NCI-H146 (cell line): Measurements from ENCODE around the gene ZBTB4.

Source experiments
- DNase-seq: peaks from one replicate; lab custom pipeline; 2025; lab: John Stamatoyannopoulos, UW

The ZBTB4 gene

DNA sequence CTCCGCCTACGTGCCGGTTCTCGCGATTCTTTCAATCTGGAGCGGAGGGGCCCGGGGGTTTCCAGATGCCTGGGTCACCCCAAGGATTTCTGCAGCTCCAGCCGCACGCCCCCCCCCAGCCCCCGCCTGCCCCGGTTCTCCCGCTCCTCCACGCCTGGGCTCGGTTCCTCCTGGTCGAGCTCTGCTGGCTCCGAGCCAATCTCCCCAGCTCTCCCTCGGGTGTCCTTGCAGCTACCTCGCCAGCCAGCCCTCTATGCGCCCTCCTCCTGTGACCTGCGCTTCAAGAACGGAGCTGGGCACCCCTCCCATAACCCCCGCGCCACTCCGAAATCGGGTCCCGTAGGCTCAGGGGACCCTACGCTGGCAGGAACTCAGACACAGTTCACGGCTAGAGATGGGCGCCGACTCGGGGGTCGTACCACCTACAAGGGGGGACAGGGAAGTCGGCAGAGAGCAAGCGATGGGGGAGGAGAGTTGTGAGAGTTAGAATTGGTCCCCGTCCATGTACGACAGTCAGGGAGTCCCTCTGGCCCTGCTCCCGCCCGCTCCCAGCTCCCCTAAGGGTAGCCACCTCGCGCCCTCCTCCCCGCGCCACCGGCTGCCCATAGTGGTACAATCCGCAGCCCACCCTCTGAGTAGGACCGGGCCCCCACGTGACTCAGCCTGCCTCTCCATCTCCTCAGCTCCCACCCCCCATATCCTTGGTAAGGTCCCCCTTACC lies 39.2 kb downstream of the ZBTB4 start:
- peak; percentile 65 for DNase-seq

- DNase-seq: no peak
Measured at GRCh38 chr17:7439462-7440112, 39.8 kb downstream of the ZBTB4 start, which contains the start of gene FGF11. Gene FGF11, plus strand, starts transcription at chr17:7439512. Its CDS starts 109 bp downstream, at chr17:7439621.

- DNase-seq: no peak
Measured at GRCh38 chr17:7438656-7439460, 40.6 kb downstream of the ZBTB4 start.

GRCh38 chr17:7437950-7438614 lies 41.3 kb downstream of the ZBTB4 start:
- no peak for DNase-seq

- DNase-seq: no peak
Measured at GRCh38 chr17:7437369-7437863, 42.0 kb downstream of the ZBTB4 start.

- peak; percentile 52 for DNase-seq
Measured at GRCh38 chr17:7436556-7437368, 42.7 kb downstream of the ZBTB4 start.

DNA sequence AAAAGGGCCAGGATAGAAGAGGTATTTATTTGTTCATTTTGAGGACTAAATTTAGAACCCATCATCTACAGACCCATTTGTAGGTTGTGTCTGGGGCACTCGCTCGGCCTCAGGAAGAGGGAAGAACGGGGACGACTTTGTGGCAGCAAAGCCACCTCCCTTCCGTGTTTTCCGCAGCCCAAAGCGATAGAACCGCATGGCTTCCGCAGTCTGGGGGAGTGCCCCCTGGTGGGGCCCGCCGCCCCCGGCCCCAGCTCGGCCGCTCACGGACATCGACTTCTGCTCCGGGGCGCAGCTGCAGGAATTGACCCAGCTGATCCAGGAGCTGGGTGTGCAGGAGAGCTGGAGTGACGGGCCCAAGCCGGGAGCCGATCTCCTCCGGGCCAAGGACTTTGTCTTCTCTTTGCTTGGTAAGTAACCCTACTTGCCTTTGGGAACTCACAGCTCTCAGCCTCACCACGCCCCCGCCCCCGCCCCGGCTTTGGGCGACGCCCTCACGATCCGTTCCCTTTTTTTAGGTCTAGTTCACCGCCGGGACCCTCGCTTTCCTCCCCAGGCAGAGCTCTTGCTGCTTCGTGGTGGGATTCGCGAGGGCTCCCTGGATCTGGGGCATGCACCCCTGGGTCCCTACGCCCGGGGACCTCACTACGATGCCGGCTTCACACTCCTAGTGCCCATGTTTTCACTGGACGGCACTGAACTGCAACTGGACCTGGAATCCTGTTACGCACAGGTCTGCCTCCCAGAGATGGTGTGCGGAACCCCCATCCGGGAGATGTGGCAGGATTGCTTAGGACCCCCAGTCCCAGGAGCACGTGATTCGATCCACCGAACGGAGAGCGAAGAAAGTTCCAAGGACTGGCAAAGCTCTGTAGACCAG lies 43.5 kb downstream of the ZBTB4 start:
- DNase-seq: peak; percentile 58

GRCh38 chr17:7432296-7432695 lies 47.1 kb downstream of the ZBTB4 start:
- DNase-seq: no peak

GRCh38 chr17:7431231-7431630 lies 48.2 kb downstream of the ZBTB4 start:
- DNase-seq: no peak

DNA sequence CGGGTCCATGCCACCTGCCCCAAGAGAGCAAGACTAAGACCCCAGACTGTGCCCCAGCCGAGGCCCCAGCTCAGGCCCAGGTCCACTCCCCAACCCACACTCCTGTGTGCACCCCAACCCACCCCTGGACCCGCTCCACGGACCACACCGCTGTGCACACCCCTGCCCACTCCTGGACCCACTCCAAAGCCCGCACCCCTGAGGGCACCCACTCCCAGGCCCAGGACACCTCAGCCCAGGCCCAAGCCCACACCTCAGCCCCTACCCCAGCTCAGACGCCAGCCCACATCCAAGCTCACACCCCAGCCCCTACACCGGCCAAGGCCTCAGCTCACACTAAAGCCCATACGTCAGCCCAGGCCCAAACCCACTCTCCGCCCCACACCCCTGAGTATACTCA lies 49.7 kb downstream of the ZBTB4 start:
- DNase-seq: no peak

DNA sequence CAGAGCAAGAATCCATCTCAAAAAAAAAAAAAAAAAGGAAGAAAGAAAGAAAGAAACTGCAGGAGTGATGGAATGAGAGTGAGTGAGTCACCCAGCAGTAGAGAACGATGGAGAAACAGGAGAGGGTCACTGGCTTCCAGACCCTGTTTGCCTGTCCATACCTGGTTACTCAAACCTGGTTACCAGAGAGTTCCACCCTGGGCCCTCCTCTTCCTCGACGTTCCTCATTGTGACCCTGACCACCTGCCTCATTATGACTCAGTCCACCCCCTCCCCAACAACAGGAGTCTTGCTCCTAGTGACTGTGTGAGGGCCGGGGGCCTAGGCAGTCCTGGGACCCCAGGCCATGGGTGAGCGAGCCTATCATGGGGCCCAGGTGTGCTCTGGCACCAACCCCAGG lies 50.9 kb downstream of the ZBTB4 start, which contains the start of gene SPEM3:
TSS of gene SPEM3 (plus strand) at position 301 of the 400 bp plus-strand sequence. CDS start at position 347, 46 bp downstream.
- DNase-seq: no peak

GRCh38 chr17:7427549-7427948 lies 51.9 kb downstream of the ZBTB4 start:
- DNase-seq: no peak

DNA sequence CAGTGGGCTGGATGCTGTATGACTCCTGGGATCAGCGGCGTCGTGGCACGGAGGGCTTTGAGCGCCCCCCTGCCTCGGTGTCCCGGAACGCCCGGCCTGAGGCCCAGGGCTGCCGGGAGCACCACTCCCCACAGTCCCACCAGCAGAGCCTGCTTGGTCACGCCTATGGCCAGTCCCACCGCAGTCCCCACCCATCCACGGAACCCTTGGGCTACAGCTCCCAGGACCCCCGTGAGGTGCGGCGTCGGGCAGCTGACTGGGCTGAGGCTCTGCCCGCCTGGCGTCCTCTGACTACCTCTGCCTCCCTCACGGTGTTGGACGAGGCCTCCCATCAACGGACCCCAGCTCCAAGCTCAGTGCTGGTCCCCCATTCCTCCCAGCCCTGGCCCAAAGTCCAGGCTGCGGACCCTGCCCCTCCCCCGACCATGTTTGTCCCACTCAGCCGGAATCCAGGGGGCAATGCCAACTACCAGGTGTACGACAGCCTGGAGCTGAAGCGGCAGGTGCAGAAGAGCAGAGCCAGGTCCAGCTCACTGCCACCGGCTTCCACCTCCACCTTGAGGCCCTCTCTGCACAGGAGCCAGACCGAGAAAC lies 52.4 kb downstream of the ZBTB4 start:
- no peak for DNase-seq

GRCh38 chr17:7426203-7426863 lies 53.1 kb downstream of the ZBTB4 start:
- no peak for DNase-seq

GRCh38 chr17:7425756-7426155 lies 53.7 kb downstream of the ZBTB4 start:
- DNase-seq: no peak

GRCh38 chr17:7425316-7425715 lies 54.1 kb downstream of the ZBTB4 start, which contains the start of gene SPEM2:
Gene SPEM2, plus strand, starts transcription at chr17:7425616. Its CDS starts 73 bp downstream, at chr17:7425689.
- no peak for DNase-seq

DNA sequence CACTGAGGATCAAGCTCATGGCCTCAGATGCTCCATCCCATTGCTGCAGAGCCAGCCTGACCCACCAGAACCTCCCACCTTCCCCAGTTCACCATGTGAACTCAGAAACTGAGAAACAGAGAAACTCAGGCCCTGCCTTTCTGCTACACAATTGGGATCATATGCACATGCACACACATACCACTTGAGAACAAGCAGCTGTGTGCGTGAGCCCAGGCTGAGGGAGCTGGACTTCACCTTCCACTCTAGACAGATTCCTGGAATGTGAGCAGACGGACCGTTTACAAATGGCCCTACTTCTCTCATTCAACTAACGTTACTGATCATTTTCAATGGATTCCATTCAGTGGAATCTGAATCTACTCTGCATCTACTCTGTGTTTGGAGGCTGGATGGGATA lies 55.8 kb downstream of the ZBTB4 start:
- no peak for DNase-seq

- DNase-seq: no peak
Measured at GRCh38 chr17:7421186-7421585, 58.2 kb downstream of the ZBTB4 start.
